Keratinocyte (primary cell): ENCODE results near the gene CWC27. TPM values are rescaled to one million over a fixed set of nuclear protein-coding genes. Genes with fewer than 3 reads are reported as not detected.

Experiments used
- DNase-seq: peaks from one replicate; pipeline ENCODE4 v3.0.0-alpha.2; 2011; ENCODE audit warnings: low read depth, missing footprints, low spot score
- FAIRE-seq: peaks from 2 replicates; lab custom pipeline; 2011; peaks lifted over from hg19 to GRCh38; lab: Jason Lieb, UNC
- H2AFZ ChIP-seq: 2 replicates; pipeline ENCODE4 v1.6.0; 2012; ENCODE audit warnings: low read length, control low read depth, inconsistent platforms; ENCODE audit not compliant: control insufficient read depth
- H3K27ac ChIP-seq: 2 replicates; pipeline ENCODE4 v1.5.1; 2011; ENCODE audit warnings: low read length; ENCODE audit not compliant: control insufficient read depth, insufficient read depth
- H3K27me3 ChIP-seq: 3 replicates; pipeline ENCODE4 v1.6.0; 2011; ENCODE audit warnings: low read length; ENCODE audit not compliant: control insufficient read depth, insufficient read depth; ENCODE audit errors: extremely low read depth
- H3K36me3 ChIP-seq, 2 experiments: 2 replicates in 1 of 2; 3 replicates in 1 of 2; pipeline ENCODE4 v1.5.1; 2011; ENCODE audit warnings: low read length in 2 of 2, mild to moderate bottlenecking in 1 of 2; ENCODE audit not compliant: control insufficient read depth in 2 of 2, insufficient read depth in 2 of 2; ENCODE audit errors: extremely low read depth in 1 of 2
- H3K4me1 ChIP-seq: 3 replicates; pipeline ENCODE4 v1.5.1; 2011; ENCODE audit warnings: low read length; ENCODE audit not compliant: control insufficient read depth, insufficient read depth; ENCODE audit errors: extremely low read depth
- H3K4me2 ChIP-seq: 3 replicates; pipeline ENCODE4 v1.6.0; 2011; ENCODE audit warnings: low read depth, low read length; ENCODE audit not compliant: control insufficient read depth, insufficient read depth; ENCODE audit errors: extremely low read depth
- H3K4me3 ChIP-seq, 3 experiments: fragments of 200-600 bp in 1 of 3; sonication (generic) in 1 of 3; 2 replicates in 2 of 3; 3 replicates in 1 of 3; pipeline ENCODE4 v1.5.1; 2011 to 2016; ENCODE audit warnings: low read length in 3 of 3, mild to moderate bottlenecking in 3 of 3, control low read depth in 2 of 3, inconsistent platforms in 1 of 3, low read depth in 1 of 3, mixed read lengths in 1 of 3, mixed run types in 1 of 3, moderate library complexity in 1 of 3; ENCODE audit not compliant: control insufficient read depth in 2 of 3, insufficient read depth in 2 of 3; ENCODE audit errors: extremely low read depth in 1 of 3
- H3K79me2 ChIP-seq: 2 replicates; pipeline ENCODE4 v1.6.0; 2012; ENCODE audit warnings: low read length; ENCODE audit not compliant: control insufficient read depth, insufficient read depth
- H3K9ac ChIP-seq: 3 replicates; pipeline ENCODE4 v1.6.0; 2011; ENCODE audit warnings: low read length; ENCODE audit not compliant: control insufficient read depth, insufficient read depth; ENCODE audit errors: extremely low read depth
- H3K9me1 ChIP-seq: 3 replicates; pipeline ENCODE4 v1.6.0; 2011; ENCODE audit warnings: low read length; ENCODE audit not compliant: control insufficient read depth, insufficient read depth; ENCODE audit errors: extremely low read depth
- H3K9me3 ChIP-seq: 2 replicates; pipeline ENCODE4 v1.5.1; 2012; ENCODE audit warnings: low read depth, low read length; ENCODE audit not compliant: control insufficient read depth
- H4K20me1 ChIP-seq: 3 replicates; pipeline ENCODE4 v1.6.0; 2011; ENCODE audit warnings: low read length; ENCODE audit not compliant: control insufficient read depth, insufficient read depth; ENCODE audit errors: extremely low read depth
- EZH2 ChIP-seq: IDR thresholded peaks from one replicate; pipeline ENCODE4 v1.6.1; 2012; ENCODE audit warnings: inconsistent platforms, mild to moderate bottlenecking, low read length, moderate library complexity
- dilution Hi-C: fragments of 300-500 bp; cut with MboI; formaldehyde crosslinking; loops from one replicate; pipeline ENCODE4 v1.7.0; 2020; ENCODE audit warnings: low sequenced_read_pairs; ENCODE audit not compliant: extremely low pct_ligation_motif_present
- polyA plus RNA-seq, 5 experiments: library from polyadenylated mRNA; depleted of rRNA in 3 of 5; stranded (reverse) in 3 of 5; stranded (forward) in 1 of 5; unstranded in 1 of 5; fragments of >200 nt; gene quantifications; 1 replicate in 1 of 5; 2 replicates in 3 of 5; 3 replicates in 1 of 5; pipeline versions ENCODE4 v1.2.1 to v1.2.3, GENCODE V29; 2011 to 2012; ENCODE audit warnings: missing spikeins in 2 of 5, low read depth in 1 of 5, low replicate concordance in 1 of 5
- TF ChIP-seq, protein P1 (sequence below), 3 experiments: IDR thresholded peaks in 1 of 3; conservative IDR thresholded peaks in 1 of 3; optimal IDR thresholded peaks in 1 of 3; 2 replicates in 2 of 3; 3 replicates in 1 of 3; pipeline versions ENCODE3 to v1.5.1; 2011; ENCODE audit warnings: low read length in 3 of 3, mild to moderate bottlenecking in 3 of 3, moderate library complexity in 2 of 3, control low read depth in 1 of 3, inconsistent platforms in 1 of 3; ENCODE audit not compliant: insufficient read depth in 2 of 3; ENCODE audit errors: extremely low read depth in 1 of 3

The CWC27 gene
- polyA plus RNA-seq, 1 donor (not counting 4 experiments of a cell fraction or from before 2014, with no cell fraction given), result 31.8 TPM

DNA sequence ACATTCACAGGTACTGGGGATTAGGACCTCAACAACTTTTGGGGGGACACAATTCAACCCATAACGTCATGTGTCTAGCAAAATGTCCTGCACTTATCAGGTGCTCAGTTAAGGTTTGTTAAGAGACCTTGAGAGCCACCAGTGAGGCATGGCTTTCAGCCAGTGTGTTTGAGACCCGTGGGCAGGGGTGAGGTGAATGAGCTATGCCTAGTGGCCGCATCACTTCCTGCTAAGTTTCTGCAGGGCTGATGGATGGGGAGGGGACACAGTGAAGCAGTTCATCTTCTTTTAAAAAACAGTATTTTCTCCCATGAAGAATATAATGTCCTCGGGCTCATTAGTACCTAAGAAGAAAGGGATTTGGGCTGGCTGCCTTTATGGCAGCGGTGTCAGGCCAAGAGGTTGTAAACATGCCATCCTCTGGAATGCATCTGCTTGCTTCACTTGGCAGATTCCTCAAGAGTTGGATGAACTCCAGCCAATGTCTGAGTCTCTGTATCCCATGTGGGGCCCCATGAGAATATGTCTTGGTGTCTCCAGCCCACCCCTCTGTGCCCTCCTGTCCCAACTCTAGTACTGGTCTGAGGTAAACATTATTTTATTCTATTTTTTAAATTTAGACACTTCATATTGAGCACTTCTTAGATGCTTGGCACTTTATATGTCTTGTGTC lies 282.2 kb downstream of the CWC27 start:
- H4K20me1 ChIP-seq, result no peaks in the 10 kb centered on the region
- H3K27ac ChIP-seq, result no peak overlapping the region
- H3K79me2 ChIP-seq, result no peaks in the 10 kb centered on the region
- no peaks in the 10 kb centered on the region for H3K9me1 ChIP-seq
- H3K4me1 ChIP-seq, result no peaks in the 10 kb centered on the region
- no peak overlapping the region for H2AFZ ChIP-seq
- no peak overlapping the region for H3K4me2 ChIP-seq
- no peak overlapping the region for H3K4me3 ChIP-seq
- H3K27me3 ChIP-seq, result no peaks in the 10 kb centered on the region
- no peaks in the 10 kb centered on the region for H3K36me3 ChIP-seq
- no peaks in the 10 kb centered on the region for H3K9me3 ChIP-seq
- FAIRE-seq (no peak), DNase-seq (no peak)
- dilution Hi-C loops, result no loop called here
- H3K9ac ChIP-seq, result no peak overlapping the region
- TF ChIP-seq, protein P1, sequence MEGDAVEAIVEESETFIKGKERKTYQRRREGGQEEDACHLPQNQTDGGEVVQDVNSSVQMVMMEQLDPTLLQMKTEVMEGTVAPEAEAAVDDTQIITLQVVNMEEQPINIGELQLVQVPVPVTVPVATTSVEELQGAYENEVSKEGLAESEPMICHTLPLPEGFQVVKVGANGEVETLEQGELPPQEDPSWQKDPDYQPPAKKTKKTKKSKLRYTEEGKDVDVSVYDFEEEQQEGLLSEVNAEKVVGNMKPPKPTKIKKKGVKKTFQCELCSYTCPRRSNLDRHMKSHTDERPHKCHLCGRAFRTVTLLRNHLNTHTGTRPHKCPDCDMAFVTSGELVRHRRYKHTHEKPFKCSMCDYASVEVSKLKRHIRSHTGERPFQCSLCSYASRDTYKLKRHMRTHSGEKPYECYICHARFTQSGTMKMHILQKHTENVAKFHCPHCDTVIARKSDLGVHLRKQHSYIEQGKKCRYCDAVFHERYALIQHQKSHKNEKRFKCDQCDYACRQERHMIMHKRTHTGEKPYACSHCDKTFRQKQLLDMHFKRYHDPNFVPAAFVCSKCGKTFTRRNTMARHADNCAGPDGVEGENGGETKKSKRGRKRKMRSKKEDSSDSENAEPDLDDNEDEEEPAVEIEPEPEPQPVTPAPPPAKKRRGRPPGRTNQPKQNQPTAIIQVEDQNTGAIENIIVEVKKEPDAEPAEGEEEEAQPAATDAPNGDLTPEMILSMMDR (optimal IDR thresholded peaks at IDR 0.05 in 1 of 3, IDR thresholded peaks at IDR 0.05 in 1 of 3, conservative IDR thresholded peaks at IDR 0.05 in 1 of 3; ENCODE audit: extremely low read depth in 1 of 3, insufficient read depth in 2 of 3, low read length in 3 of 3), result no peak
- no peak for TF ChIP-seq EZH2

DNA sequence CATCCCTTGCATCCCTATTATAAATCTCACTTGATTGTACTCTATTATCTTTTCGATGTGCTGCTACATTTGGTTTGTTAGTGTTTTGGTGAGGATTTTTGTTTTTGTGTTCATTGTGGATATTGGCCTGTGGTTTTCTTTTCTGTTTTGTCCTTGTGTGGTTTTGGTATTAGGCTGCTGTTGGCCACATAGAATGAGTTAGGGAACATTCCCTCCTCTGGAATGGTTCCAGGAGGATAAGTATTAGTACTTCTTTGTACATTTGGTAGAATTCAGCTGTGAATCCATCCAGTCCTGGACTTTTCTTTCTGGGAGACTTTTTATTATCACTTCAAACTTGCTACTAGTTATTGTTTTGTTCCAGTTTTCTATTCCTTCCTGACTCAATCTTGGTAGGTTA lies 287.2 kb downstream of the CWC27 start:
- Histone ChIP-seq H3K4me3 (no peak overlapping the region), H3K4me1 (peaks cover 5% of the 10 kb centered on the region), H3K9me1 (no peaks in the 10 kb centered on the region), H4K20me1 (no peaks in the 10 kb centered on the region), H3K9ac (no peak overlapping the region), H3K27ac (no peak overlapping the region), H3K79me2 (no peaks in the 10 kb centered on the region), H3K36me3 (no peaks in the 10 kb centered on the region), H2AFZ (no peak overlapping the region), H3K4me2 (no peak overlapping the region), H3K27me3 (no peaks in the 10 kb centered on the region), H3K9me3 (no peaks in the 10 kb centered on the region)
- DNase-seq (no peak), FAIRE-seq (no peak)
- dilution Hi-C loops, result no loop called here
- no peak for TF ChIP-seq EZH2
